ENCODE measurements around the gene CAMSAP1. TPM values are rescaled to one million over a fixed set of nuclear protein-coding genes. Genes with fewer than 3 reads are reported as not detected.
A peak's percentile ranks its signal among the peaks of the same experiment; 100 is the strongest.

Gene CAMSAP1
- total RNA-seq, 1 donor from 2014 or later = 157 TPM

- DNase-seq (ENCODE audit: low spot score in 2 of 2) (no peak), FAIRE-seq (no peak)
Measured at GRCh38 chr9:135884328-135885035, 22.9 kb downstream of the CAMSAP1 start.

GRCh38 chr9:135883410-135884089, 23.8 kb downstream of the CAMSAP1 start:
- DNase-seq (ENCODE audit: low spot score in 2 of 2) = no peak
- FAIRE-seq = no peak

DNA sequence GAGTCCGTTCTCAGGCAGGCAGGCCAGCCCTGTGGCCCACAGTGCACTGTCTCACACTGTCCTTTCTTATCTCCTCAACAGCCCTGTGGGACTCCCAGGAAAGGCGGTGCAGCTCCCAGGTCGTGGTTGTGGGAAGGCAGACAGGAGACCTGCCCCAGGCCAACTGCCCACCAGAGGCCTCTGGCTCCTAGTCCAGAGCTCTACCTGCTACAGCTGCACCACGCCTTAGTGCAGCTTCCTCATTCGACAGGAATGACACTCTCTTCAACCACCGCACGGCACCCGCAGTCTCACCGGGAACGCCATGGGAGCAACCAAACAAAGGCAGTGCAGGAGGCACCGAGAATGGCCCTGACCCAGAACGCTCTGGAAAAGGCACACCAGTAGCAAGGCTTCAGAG, 25.3 kb downstream of the CAMSAP1 start:
- FAIRE-seq (no peak), DNase-seq (ENCODE audit: low spot score in 2 of 2) (no peak)

DNA sequence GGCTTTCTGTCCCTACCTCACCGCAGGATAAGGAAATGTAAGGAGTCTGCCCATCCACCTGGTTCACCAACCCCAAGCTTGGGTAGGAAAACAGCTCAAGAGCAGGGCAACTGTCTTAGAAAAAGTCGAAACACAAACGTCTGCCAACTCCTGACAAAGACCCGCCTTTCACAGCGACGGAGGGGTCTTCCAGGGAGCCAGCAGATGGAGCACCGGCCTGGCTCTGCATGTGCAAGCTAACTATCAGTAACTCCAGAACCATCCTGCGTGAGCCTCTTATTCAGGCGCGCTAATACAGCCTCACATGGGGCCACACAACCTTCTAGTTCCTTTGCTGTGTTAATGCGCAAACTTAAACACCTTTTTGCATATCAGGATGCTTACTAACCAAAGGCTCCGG, 26.9 kb downstream of the CAMSAP1 start:
- FAIRE-seq = no peak

DNA sequence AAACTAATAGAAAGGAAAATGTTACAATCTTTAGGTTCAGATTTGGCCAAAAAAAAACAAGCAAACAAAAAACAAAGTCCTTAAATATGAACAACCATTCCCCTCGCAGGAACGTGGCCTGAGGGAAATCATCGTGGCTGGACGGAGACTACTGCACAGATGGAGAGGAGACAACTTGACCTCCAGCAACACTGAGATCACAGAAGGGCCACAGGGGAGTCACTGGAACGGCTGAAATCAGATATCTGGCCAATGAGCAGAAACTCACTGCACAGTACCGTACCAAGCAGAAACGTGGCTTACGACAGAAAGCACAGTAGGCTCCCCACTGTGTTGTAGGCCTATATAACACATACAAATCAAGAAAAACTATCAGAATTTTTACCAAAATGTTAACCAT, 27.7 kb downstream of the CAMSAP1 start:
- DNase-seq (ENCODE audit: low spot score in 2 of 2) (no peak), FAIRE-seq (no peak)

More for the DNA sequence above, 26.9 kb downstream of the CAMSAP1 start:
- no peak for DNase-seq (ENCODE audit: low spot score in 2 of 2)

GRCh38 chr9:135879237-135879601, 28.1 kb downstream of the CAMSAP1 start:
- no peak for FAIRE-seq
- DNase-seq (ENCODE audit: low spot score in 2 of 2) = no peak

- no peak for FAIRE-seq
Measured at GRCh38 chr9:135878528-135879236, 28.7 kb downstream of the CAMSAP1 start.

GRCh38 chr9:135877791-135878527, 29.4 kb downstream of the CAMSAP1 start:
- DNase-seq (ENCODE audit: low spot score in 2 of 2) (no peak), FAIRE-seq (no peak)

More at GRCh38 chr9:135878528-135879236, 28.7 kb downstream of the CAMSAP1 start:
- no peak for DNase-seq (ENCODE audit: low spot score in 2 of 2)

GRCh38 chr9:135876936-135877335, 30.4 kb downstream of the CAMSAP1 start:
- DNase-seq (ENCODE audit: low spot score in 2 of 2) = no peak
- FAIRE-seq = no peak

- no peak for DNase-seq (ENCODE audit: low spot score in 2 of 2)
- FAIRE-seq = no peak
Measured at GRCh38 chr9:135874859-135875258, 32.5 kb downstream of the CAMSAP1 start.

GRCh38 chr9:135869909-135870308, 37.4 kb downstream of the CAMSAP1 start:
- no peak for DNase-seq (ENCODE audit: low spot score in 2 of 2)
- no peak for FAIRE-seq

DNA sequence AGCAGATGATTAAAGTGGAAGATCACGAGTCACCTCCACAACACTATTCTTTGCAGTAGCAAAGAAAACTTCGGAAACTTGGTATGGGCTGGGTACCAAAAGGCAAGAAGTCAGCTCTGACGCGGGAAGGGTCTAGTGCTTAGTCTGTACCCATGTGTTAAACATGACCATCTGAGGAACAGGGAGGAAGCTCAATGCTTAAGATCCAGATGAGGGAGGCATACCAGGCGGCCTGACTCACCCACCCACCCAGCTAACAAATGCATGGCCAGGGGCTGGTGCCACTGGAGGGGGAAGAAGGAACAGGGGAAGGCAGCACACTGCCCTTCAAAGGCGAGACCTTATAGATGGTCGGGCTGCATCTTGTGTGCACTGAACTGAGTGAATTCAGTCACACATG, 41.8 kb downstream of the CAMSAP1 start:
- DNase-seq (ENCODE audit: low spot score in 2 of 2) (no peak), FAIRE-seq (no peak)

DNA sequence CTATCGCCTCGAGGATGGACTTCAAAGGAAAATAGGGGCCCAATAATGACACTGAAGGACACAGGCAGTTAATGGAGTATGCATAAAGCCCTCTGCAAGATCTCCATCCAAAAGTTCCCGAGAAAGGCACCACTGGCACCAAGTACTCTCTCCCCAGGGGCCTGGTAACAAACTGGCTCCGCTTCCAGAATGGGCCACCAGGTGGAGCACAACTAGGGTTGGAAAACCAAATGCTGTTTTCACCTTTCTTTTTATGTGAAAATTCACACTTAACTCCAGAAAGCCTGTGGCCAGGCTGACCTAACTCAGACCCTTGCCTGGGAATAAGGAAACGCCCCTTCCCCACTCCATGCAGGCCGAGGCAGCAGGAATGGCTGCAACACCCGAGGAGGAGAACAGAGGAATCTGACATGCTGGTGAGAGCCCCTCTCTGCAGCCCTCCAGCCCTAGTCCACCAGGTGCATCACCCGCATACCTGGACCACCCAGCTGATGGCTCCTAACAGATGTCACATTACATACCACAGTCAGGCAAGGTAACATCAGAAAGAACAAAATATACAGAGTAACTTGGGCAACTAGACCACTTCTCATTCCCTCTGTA, 42.8 kb downstream of the CAMSAP1 start:
- DNase-seq (ENCODE audit: low spot score in 2 of 2) (peak; percentile 41 to 65), FAIRE-seq (no peak)

GRCh38 chr9:135862809-135863208, 44.5 kb downstream of the CAMSAP1 start:
- DNase-seq (ENCODE audit: low spot score in 2 of 2) = no peak
- FAIRE-seq = no peak

GRCh38 chr9:135858491-135859185, 48.7 kb downstream of the CAMSAP1 start:
- FAIRE-seq = no peak
- DNase-seq (ENCODE audit: low spot score in 2 of 2) = no peak

- FAIRE-seq = no peak
- DNase-seq (ENCODE audit: low spot score in 2 of 2) = no peak
Measured at GRCh38 chr9:135857843-135858242, 49.5 kb downstream of the CAMSAP1 start.

- no peak for FAIRE-seq
- no peak for DNase-seq (ENCODE audit: low spot score in 2 of 2)
Measured at GRCh38 chr9:135857371-135857786, 50.0 kb downstream of the CAMSAP1 start.

GRCh38 chr9:135851748-135852147, 55.6 kb downstream of the CAMSAP1 start:
- DNase-seq (ENCODE audit: low spot score in 2 of 2) (no peak), FAIRE-seq (no peak)

GRCh38 chr9:135850737-135851136, 56.6 kb downstream of the CAMSAP1 start:
- FAIRE-seq (no peak), DNase-seq (ENCODE audit: low spot score in 2 of 2) (no peak)

GRCh38 chr9:135849181-135849580, 58.2 kb downstream of the CAMSAP1 start:
- DNase-seq (ENCODE audit: low spot score in 2 of 2) = no peak
- no peak for FAIRE-seq
